HEK293 (cell line): ENCODE measurements around the gene CFAP58.

Source experiments
- BCL11A ChIP-seq: fragments of 450-650 bp; formaldehyde crosslinking; IDR thresholded peaks from 2 replicates; pipeline ENCODE4 v1.5.1; 2016; ENCODE audit warnings: low read depth, missing biosample characterization, missing genetic modification characterization
- HOXC10 ChIP-seq: sonication (generic); formaldehyde crosslinking; IDR thresholded peaks from 2 replicates; pipeline ENCODE4 v1.8.1; 2023; ENCODE audit warnings: mild to moderate bottlenecking, missing genetic modification reagents
- ZBTB7A ChIP-seq: fragments of 450-650 bp; formaldehyde crosslinking; IDR thresholded peaks from 2 replicates; pipeline ENCODE4 v1.5.1; 2016; ENCODE audit warnings: low read depth, missing biosample characterization, missing genetic modification characterization
- ZNF202 ChIP-seq: fragments of 450-650 bp; formaldehyde crosslinking; IDR thresholded peaks from 2 replicates; pipeline ENCODE4 v1.5.1; 2016; ENCODE audit warnings: missing biosample characterization, missing genetic modification characterization, borderline replicate concordance
- ZNF211 ChIP-seq: fragments of 450-650 bp; formaldehyde crosslinking; IDR thresholded peaks from 2 replicates; pipeline ENCODE4 v1.5.1; 2016; ENCODE audit warnings: low read depth, missing biosample characterization, missing genetic modification characterization
- ZNF341 ChIP-seq: fragments of 450-650 bp; formaldehyde crosslinking; IDR thresholded peaks from 2 replicates; pipeline ENCODE4; 2016; ENCODE audit warnings: low read depth, missing biosample characterization, missing genetic modification characterization
- ZNF558 ChIP-seq: fragments of 450-650 bp; formaldehyde crosslinking; IDR thresholded peaks from 2 replicates; pipeline ENCODE4 v1.5.1; 2016; ENCODE audit warnings: missing biosample characterization, missing genetic modification characterization
- TF ChIP-seq, protein P1 (sequence below): fragments of 450-650 bp; formaldehyde crosslinking; IDR thresholded peaks from 2 replicates; pipeline ENCODE4 v1.5.1; 2016; ENCODE audit warnings: missing biosample characterization, missing genetic modification characterization
- TF ChIP-seq, protein P2 (sequence below): fragments of 450-650 bp; formaldehyde crosslinking; IDR thresholded peaks from 2 replicates; pipeline ENCODE4 v1.5.1; 2016; ENCODE audit warnings: missing biosample characterization, missing genetic modification characterization

GRCh38 chr10:104424719-104425118, 71.1 kb downstream of the CFAP58 start:
- TF ChIP-seq, protein P1, sequence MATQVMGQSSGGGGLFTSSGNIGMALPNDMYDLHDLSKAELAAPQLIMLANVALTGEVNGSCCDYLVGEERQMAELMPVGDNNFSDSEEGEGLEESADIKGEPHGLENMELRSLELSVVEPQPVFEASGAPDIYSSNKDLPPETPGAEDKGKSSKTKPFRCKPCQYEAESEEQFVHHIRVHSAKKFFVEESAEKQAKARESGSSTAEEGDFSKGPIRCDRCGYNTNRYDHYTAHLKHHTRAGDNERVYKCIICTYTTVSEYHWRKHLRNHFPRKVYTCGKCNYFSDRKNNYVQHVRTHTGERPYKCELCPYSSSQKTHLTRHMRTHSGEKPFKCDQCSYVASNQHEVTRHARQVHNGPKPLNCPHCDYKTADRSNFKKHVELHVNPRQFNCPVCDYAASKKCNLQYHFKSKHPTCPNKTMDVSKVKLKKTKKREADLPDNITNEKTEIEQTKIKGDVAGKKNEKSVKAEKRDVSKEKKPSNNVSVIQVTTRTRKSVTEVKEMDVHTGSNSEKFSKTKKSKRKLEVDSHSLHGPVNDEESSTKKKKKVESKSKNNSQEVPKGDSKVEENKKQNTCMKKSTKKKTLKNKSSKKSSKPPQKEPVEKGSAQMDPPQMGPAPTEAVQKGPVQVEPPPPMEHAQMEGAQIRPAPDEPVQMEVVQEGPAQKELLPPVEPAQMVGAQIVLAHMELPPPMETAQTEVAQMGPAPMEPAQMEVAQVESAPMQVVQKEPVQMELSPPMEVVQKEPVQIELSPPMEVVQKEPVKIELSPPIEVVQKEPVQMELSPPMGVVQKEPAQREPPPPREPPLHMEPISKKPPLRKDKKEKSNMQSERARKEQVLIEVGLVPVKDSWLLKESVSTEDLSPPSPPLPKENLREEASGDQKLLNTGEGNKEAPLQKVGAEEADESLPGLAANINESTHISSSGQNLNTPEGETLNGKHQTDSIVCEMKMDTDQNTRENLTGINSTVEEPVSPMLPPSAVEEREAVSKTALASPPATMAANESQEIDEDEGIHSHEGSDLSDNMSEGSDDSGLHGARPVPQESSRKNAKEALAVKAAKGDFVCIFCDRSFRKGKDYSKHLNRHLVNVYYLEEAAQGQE: no peak
- TF ChIP-seq ZNF341 (tag by site-specific recombination) (no peak), BCL11A (tag by site-specific recombination) (no peak), HOXC10 (CRISPR knock-in tag) (no peak), ZNF202 (tag by site-specific recombination) (no peak), ZBTB7A (no peak), ZNF211 (tag by site-specific recombination) (no peak), ZNF558 (tag by site-specific recombination) (no peak)
- TF ChIP-seq, protein P2, sequence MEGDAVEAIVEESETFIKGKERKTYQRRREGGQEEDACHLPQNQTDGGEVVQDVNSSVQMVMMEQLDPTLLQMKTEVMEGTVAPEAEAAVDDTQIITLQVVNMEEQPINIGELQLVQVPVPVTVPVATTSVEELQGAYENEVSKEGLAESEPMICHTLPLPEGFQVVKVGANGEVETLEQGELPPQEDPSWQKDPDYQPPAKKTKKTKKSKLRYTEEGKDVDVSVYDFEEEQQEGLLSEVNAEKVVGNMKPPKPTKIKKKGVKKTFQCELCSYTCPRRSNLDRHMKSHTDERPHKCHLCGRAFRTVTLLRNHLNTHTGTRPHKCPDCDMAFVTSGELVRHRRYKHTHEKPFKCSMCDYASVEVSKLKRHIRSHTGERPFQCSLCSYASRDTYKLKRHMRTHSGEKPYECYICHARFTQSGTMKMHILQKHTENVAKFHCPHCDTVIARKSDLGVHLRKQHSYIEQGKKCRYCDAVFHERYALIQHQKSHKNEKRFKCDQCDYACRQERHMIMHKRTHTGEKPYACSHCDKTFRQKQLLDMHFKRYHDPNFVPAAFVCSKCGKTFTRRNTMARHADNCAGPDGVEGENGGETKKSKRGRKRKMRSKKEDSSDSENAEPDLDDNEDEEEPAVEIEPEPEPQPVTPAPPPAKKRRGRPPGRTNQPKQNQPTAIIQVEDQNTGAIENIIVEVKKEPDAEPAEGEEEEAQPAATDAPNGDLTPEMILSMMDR (tag by site-specific recombination): no peak
